HUES64 (cell line): ENCODE measurements around the gene HRH3.

Experiments used
- H3K27ac ChIP-seq: 2 replicates; pipeline ENCODE4 v1.7.0; 2013; ENCODE audit warnings: low read depth, low read length, inconsistent platforms
- H3K27me3 ChIP-seq: 2 replicates; pipeline ENCODE4 v1.6.1; 2013; ENCODE audit warnings: mild to moderate bottlenecking, low read length; ENCODE audit not compliant: insufficient read depth
- H3K36me3 ChIP-seq: 2 replicates; pipeline ENCODE4 v1.6.1; 2013; ENCODE audit warnings: mild to moderate bottlenecking, low read length; ENCODE audit not compliant: insufficient read depth
- H3K4me1 ChIP-seq: 2 replicates; pipeline ENCODE4 v1.6.1; 2013; ENCODE audit warnings: mild to moderate bottlenecking, low read length, moderate library complexity; ENCODE audit not compliant: insufficient read depth
- H3K4me3 ChIP-seq: 2 replicates; pipeline ENCODE4 v1.5.1; 2013; ENCODE audit warnings: mild to moderate bottlenecking, low read length, moderate library complexity
- H3K9ac ChIP-seq: 2 replicates; pipeline ENCODE4 v1.6.1; 2013; ENCODE audit warnings: mild to moderate bottlenecking, low read depth, low read length
- H3K9me3 ChIP-seq: 2 replicates; pipeline ENCODE4 v1.6.1; 2013; ENCODE audit warnings: low read depth, low read length; ENCODE audit not compliant: insufficient read depth
- WGBS: fragments of 150-250, 120-280 bp; methylation state at CpG from one replicate; pipeline ENCODE4 v1.1.7; 2013; ENCODE audit warnings: missing lambda C conversion rate; 5-methylcytosine and 5-hydroxymethylcytosine counted together

The HRH3 gene

DNA sequence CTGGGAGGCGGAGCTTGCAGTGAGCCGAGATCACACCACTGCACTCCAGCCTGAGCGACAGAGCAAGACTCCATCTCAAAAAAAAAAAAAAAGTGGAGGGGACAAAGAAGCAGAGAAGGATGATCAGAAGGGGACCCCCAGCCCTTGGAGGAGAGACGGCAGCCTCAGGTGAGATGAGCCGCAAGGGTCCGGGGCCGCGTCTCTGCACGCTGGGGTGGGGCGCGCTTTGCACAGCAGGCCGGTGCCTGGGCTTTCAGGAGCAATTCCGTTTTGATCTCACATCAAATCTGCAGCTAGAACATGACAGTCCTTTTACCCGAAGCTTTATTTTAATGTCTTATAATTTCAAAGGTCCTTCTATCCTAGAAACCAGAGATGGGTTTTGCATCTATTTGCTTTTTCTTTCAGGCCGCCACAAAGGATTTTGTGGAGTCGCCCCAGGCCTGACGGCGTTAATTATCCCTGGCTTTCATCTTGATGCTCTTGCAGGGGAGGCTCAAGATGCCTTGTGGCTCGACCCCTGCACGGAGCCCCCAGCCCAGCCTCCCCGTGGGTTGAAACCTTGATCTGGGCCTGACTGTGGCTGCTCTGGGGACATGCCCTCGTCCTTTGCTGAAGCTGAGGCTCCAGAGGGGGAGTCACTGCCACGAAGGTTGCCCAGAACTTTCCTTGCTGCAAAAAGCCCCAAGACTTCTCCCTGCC lies 17.3 kb downstream of the HRH3 start:
- H3K4me1 ChIP-seq = no peaks in the 10 kb centered on the region
- H3K27me3 ChIP-seq = no peaks in the 10 kb centered on the region
- no peaks in the 10 kb centered on the region for H3K9me3 ChIP-seq
- WGBS = 92% methylated on average over 23 of the region's 23 CpGs
- no peak overlapping the region for H3K27ac ChIP-seq
- no peak overlapping the region for H3K9ac ChIP-seq
- no peak overlapping the region for H3K4me3 ChIP-seq
- peaks cover 45% of the 10 kb centered on the region for H3K36me3 ChIP-seq

DNA sequence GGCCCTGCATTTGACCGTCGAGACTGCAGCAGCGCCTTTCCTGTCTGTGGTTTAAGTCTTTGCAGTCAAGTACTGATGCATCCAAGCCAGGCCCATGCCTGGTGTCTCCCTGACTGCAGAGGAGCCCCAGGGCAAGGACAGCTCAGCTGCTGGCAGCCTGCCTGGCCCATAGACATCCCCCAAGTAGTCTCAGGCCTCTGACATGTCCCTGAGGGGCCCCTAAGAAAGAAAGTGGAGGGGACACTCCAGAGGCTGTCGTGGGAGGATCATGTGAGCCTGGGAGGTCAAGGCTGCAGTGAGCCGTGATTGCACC lies 18.0 kb downstream of the HRH3 start:
- Histone ChIP-seq H3K4me3 (no peak overlapping the region), H3K9ac (no peak overlapping the region), H3K36me3 (peaks cover 52% of the 10 kb centered on the region), H3K4me1 (no peaks in the 10 kb centered on the region), H3K9me3 (no peaks in the 10 kb centered on the region), H3K27me3 (no peaks in the 10 kb centered on the region), H3K27ac (no peak overlapping the region)
- WGBS = 81% methylated on average over 5 of the region's 5 CpGs

DNA sequence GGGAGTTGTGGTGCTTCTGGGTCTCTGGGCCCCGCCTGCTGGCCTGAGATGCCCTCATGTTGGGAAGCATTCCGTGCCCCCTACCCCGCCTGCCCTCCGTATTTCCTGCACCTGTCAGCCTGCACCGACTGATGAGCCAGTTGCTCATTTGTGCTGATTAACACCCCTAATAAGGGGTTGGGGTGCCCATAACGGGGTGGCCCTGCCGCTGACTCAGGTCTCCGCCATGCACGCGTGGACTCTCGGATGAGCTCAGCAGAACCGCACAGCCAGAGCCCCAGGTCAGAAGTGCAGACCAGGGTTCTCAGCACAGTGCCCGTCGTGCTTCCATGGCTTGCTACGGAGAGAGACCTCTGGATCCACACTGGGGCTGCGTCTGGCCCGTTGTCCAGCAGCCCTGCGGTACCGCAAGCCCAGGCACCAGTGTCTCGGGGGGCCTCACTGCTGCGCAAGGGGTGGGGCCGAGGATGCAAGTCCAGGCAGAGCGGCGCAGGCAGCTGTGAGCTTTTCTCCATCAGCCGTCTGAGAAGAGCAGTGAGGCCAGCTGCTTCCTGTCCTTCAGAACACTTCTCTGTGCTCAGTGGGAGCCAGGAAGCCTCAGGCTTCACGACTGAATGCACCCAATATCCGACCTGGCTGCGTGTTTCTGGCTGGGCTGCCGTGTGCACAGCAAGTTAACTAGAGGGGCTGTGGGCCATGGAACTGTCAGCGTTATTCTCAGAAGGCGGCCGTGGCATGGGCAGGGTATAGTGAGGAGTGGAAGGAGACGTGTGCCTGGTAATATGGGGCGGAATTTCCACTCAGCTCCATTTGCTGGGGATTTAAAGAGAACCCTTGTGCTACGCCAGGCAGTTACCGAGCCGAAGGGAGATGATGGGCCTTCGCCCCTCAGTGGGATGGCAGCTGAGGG lies 18.6 kb downstream of the HRH3 start:
- 95% methylated on average over 38 of the region's 38 CpGs for WGBS
- H3K27ac ChIP-seq = no peak overlapping the region
- no peaks in the 10 kb centered on the region for H3K27me3 ChIP-seq
- peaks cover 52% of the 10 kb centered on the region for H3K36me3 ChIP-seq
- H3K9me3 ChIP-seq = no peaks in the 10 kb centered on the region
- no peaks in the 10 kb centered on the region for H3K4me1 ChIP-seq
- no peak overlapping the region for H3K4me3 ChIP-seq
- no peak overlapping the region for H3K9ac ChIP-seq

DNA sequence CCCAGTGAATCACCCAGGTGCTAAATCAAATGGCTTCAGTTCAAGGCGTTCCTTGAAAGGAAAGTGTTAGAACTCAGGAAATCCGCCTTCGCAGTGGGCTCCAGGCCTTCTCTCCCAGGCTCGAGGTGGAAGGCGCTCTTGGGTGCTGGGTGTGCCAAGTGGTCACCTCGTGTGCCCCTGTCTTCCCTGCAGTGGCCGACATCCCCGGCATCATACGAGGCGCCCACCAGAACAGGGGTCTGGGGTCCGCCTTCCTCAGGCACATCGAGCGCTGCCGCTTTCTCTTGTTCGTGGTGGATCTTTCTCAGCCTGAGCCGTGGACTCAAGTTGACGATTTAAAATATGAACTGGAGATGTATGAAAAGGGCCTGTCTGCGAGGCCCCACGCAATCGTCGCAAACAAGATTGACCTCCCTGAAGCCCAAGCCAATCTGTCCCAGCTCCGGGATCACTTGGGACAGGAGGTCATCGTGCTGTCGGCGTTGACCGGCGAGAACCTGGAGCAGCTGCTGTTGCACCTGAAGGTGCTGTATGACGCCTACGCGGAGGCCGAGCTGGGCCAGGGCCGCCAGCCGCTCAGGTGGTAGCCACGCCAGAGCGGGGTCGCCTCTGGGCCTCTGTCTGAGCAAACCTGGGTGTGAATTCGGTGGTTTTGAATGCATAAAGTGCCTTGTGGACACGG lies 19.4 kb downstream of the HRH3 start:
- H3K9ac ChIP-seq = no peak overlapping the region
- H3K9me3 ChIP-seq = no peaks in the 10 kb centered on the region
- H3K4me1 ChIP-seq = no peaks in the 10 kb centered on the region
- H3K4me3 ChIP-seq = no peak overlapping the region
- peaks cover 52% of the 10 kb centered on the region for H3K36me3 ChIP-seq
- WGBS = 94% methylated on average over 38 of the region's 38 CpGs
- no peaks in the 10 kb centered on the region for H3K27me3 ChIP-seq
- H3K27ac ChIP-seq = no peak overlapping the region

DNA sequence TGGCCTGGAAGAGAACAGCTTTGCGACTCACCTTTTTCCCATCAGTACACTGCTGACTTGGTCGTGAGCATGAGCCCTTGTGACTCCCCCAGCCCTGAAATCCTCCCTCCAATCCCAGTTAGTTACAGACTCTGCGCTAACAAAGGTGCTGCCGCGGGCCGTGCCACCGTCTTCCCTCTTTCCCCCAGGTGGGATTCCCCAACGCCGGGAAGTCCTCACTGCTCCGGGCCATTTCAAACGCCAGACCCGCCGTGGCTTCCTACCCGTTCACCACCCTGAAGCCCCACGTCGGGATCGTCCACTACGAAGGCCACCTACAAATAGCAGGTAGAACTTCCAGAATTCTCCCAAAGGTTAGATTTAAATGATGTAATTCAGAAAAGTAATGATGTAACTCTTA lies 21.1 kb downstream of the HRH3 start:
- Histone ChIP-seq H3K9ac (no peak overlapping the region), H3K27ac (no peak overlapping the region), H3K36me3 (peaks cover 52% of the 10 kb centered on the region), H3K4me1 (no peaks in the 10 kb centered on the region), H3K27me3 (no peaks in the 10 kb centered on the region), H3K9me3 (no peaks in the 10 kb centered on the region), H3K4me3 (no peak overlapping the region)
- 95% methylated on average over 18 of the region's 18 CpGs for WGBS

DNA sequence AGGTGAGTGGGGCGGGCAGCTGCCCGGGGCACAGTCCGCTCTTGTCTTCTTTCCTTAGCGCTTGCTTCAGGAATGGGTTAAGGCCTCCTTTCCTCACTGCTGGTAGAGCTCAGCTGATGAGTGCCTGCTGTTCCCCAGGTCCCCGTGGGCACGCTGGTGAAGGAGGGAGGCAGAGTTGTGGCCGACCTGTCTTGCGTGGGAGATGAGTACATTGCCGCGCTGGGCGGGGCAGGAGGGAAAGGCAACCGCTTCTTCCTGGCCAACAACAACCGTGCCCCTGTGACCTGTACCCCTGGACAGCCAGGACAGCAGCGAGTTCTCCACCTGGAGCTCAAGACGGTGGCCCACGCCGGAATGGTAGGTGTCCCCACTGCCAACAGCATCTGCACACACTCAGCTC lies 21.6 kb downstream of the HRH3 start:
- no peak overlapping the region for H3K4me3 ChIP-seq
- no peak overlapping the region for H3K27ac ChIP-seq
- H3K27me3 ChIP-seq = no peaks in the 10 kb centered on the region
- H3K36me3 ChIP-seq = peaks cover 54% of the 10 kb centered on the region
- no peaks in the 10 kb centered on the region for H3K9me3 ChIP-seq
- no peaks in the 10 kb centered on the region for H3K4me1 ChIP-seq
- H3K9ac ChIP-seq = no peak overlapping the region
- 96% methylated on average over 17 of the region's 17 CpGs for WGBS

DNA sequence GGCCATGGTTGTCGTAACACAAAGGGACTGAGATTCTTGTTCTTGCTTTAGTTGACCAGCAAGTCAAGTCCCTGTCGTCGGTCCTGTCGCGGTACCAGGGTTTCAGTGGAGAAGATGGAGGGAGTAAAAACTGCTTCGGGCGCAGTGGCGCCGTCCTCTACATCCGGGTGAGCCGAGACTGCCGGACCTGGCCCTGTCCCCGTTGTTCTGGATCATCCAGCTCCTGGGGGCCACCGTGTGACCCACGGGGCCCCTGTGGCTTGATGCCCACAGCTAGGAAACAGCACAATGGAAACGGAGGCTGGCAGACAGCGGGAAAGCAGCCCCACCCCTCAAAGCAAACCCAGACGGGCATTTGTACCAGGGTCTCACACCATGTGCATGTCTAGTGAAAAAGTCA lies 22.3 kb downstream of the HRH3 start:
- H3K27me3 ChIP-seq = no peaks in the 10 kb centered on the region
- H3K4me1 ChIP-seq = no peaks in the 10 kb centered on the region
- H3K4me3 ChIP-seq = no peak overlapping the region
- 96% methylated on average over 18 of the region's 18 CpGs for WGBS
- H3K27ac ChIP-seq = no peak overlapping the region
- peaks cover 52% of the 10 kb centered on the region for H3K36me3 ChIP-seq
- H3K9ac ChIP-seq = no peak overlapping the region
- H3K9me3 ChIP-seq = no peaks in the 10 kb centered on the region

DNA sequence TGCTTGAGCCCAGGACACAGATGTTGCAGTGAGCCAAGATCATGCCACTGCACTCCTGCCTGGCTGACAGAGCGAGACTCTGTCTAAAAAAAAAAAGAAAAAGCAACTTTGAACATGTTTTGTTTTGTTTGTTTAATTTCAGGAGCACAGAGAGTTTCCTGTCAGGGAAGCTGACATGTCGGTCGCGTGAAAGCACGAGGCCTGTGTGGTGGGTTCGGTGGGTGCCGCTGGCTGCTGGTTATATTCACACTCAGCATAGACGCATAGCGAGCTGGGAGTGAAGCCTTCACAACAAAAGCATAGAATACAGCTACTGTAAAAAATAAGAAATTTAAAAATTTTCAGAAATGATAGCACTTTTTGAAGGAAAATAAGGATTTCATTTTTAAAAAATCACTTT lies 22.8 kb downstream of the HRH3 start:
- Histone ChIP-seq H3K27me3 (no peaks in the 10 kb centered on the region), H3K27ac (no peak overlapping the region), H3K36me3 (peaks cover 51% of the 10 kb centered on the region), H3K4me1 (no peaks in the 10 kb centered on the region), H3K4me3 (no peak overlapping the region), H3K9ac (no peak overlapping the region), H3K9me3 (no peaks in the 10 kb centered on the region)
- 89% methylated on average over 9 of the region's 9 CpGs for WGBS

DNA sequence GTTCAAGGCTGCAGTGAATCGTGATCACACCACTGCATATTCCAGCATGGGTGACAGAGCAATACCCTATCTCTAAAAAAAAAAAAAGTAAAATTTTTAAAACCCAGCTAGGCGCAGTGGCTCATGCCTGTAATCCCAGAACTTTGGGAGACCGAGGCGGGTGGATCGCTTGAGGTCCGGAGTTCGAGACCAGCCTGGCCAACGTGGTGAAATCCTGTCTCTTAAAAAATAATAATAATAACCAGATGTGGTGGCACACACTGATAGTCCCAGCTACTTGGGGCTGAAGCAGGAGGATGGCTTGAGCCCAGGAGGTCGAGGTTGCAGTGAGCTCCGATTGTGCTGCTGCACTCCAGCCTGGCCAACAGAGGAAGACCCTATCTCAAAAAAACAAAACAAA lies 23.8 kb downstream of the HRH3 start:
- Histone ChIP-seq H3K9ac (no peak overlapping the region), H3K27me3 (no peaks in the 10 kb centered on the region), H3K36me3 (peaks cover 42% of the 10 kb centered on the region), H3K27ac (no peak overlapping the region), H3K4me3 (no peak overlapping the region), H3K9me3 (no peaks in the 10 kb centered on the region), H3K4me1 (no peaks in the 10 kb centered on the region)
- WGBS = 96% methylated on average over 10 of the region's 10 CpGs

DNA sequence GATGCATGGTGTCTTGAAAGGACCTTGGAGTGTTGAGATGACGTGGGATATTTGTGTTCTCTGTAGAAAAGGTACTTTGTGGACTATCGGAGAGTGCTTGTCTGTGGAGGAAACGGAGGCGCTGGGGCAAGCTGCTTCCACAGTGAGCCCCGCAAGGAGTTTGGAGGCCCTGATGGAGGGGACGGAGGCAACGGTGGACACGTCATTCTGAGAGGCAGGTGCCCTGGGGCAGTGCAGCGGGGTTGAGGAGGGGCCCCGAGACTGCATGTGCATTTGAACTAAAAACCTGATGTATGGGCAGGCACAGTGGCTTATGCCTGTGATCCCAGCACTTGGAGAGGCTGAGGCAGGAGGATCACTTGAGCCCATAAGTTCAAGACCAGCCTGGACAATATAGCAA lies 24.3 kb downstream of the HRH3 start:
- Histone ChIP-seq H3K9ac (no peak overlapping the region), H3K27ac (no peak overlapping the region), H3K4me3 (no peak overlapping the region), H3K4me1 (no peaks in the 10 kb centered on the region), H3K27me3 (no peaks in the 10 kb centered on the region), H3K9me3 (no peaks in the 10 kb centered on the region), H3K36me3 (peaks cover 38% of the 10 kb centered on the region)
- 96% methylated on average over 10 of the region's 10 CpGs for WGBS

DNA sequence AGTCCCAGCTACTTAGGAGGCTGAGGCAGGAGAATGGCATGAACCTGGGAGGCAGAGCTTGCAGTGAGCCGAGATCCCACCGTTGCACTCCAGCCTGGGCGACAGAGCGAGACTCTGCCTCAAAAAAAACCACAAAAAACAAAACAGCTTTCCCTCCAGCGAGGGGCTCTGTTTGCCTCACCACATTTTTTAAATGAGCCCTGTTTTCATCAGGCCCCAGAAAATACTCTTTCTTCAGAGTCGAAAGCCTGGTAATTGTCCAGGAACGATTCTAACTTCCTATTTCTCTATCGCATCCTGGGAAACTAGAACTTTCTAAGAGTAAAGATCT lies 25.0 kb downstream of the HRH3 start:
- peaks cover 35% of the 10 kb centered on the region for H3K36me3 ChIP-seq
- no peak overlapping the region for H3K4me3 ChIP-seq
- H3K9ac ChIP-seq = no peak overlapping the region
- WGBS = 84% methylated on average over 7 of the region's 8 CpGs
- H3K27me3 ChIP-seq = no peaks in the 10 kb centered on the region
- no peak overlapping the region for H3K27ac ChIP-seq
- no peaks in the 10 kb centered on the region for H3K4me1 ChIP-seq
- no peaks in the 10 kb centered on the region for H3K9me3 ChIP-seq
